Activated B cell treated with CpG ODN at 0.5 μM for 24 hours (primary cell): ENCODE results near the gene PPDPF. TPM values are rescaled to one million over a fixed set of nuclear protein-coding genes. Genes with fewer than 3 reads are reported as not detected.
A peak's percentile ranks its signal among the peaks of the same experiment; 100 is the strongest.

Experiments
- ATAC-seq: fragments of 200-7000 bp; cut with Tn5 transposase; one replicate; pipeline ENCODE4 v1.10.0; 2021; ENCODE audit warnings: low read depth, mild to moderate bottlenecking, moderate library complexity
- CTCF ChIA-PET: fragments of 350-600 bp; sonication (Branson Sonifier 250); formaldehyde crosslinking; loops from one replicate; lab custom pipeline; 2021; ENCODE audit warnings: antibody characterized with exemption; lab: Charles Lee
- POLR2A ChIA-PET: fragments of 350-600 bp; sonication (Branson Sonifier 250); formaldehyde crosslinking; loops from one replicate; lab custom pipeline; 2021; ENCODE audit warnings: antibody characterized with exemption; lab: Charles Lee
- DNase-seq: peaks from one replicate; pipeline ENCODE4 v3.0.0; 2022
- H3K27ac Mint-ChIP-seq: one replicate; pipeline ENCODE4 v1.8.0; 2020; ENCODE audit warnings: mixed read lengths
- H3K27me3 Mint-ChIP-seq: one replicate; pipeline ENCODE4 v1.8.0; 2021; ENCODE audit warnings: mixed read lengths
- H3K36me3 Mint-ChIP-seq: one replicate; pipeline ENCODE4 v1.8.0; 2021; ENCODE audit warnings: low read depth, mixed read lengths
- H3K4me1 Mint-ChIP-seq: one replicate; pipeline ENCODE4 v1.8.0; 2021; ENCODE audit warnings: mixed read lengths
- H3K4me3 Mint-ChIP-seq: one replicate; pipeline ENCODE4 v1.8.0; 2020; ENCODE audit warnings: mild to moderate bottlenecking, mixed read lengths
- H3K9me3 Mint-ChIP-seq: one replicate; pipeline ENCODE4 v1.8.0; 2020; ENCODE audit warnings: mixed read lengths
- CTCF ChIP-seq: fragments of 200-600 bp; IDR thresholded peaks from one replicate; pipeline ENCODE4 v1.8.0; 2022; ENCODE audit warnings: antibody characterized with exemption, mild to moderate bottlenecking
- intact Hi-C: fragments of 100-400 bp; cut with micrococcal nuclease; formaldehyde crosslinking; loops from one replicate; pipeline ENCODE4 v1.15.1; 2024
- total RNA-seq: library from RNA; stranded (reverse); gene quantifications from 2 replicates; pipeline ENCODE4 v1.2.3, GENCODE V29; 2022

Gene PPDPF
- total RNA-seq, 1 donor from 2014 or later: 172 TPM

- ATAC-seq (no peak), DNase-seq (no peak)
- H3K9me3 Mint-ChIP-seq: no peaks in the 10 kb centered on the region
Observed at GRCh38 chr20:63494420-63495166, 26.0 kb upstream of the PPDPF start.

GRCh38 chr20:63495167-63495720, 25.3 kb upstream of the PPDPF start:
- ChIA-PET CTCF (interaction anchor here (1.0 to 1.6 kb wide), 3 partner anchors 26 to 625 kb away, joined by 3 to 4 read pairs (median 3); partner anchors contain the start of gene PPDPF), POLR2A (interaction anchor here (0.6 kb wide), 1 partner anchor 32 kb away, joined by 3 read pairs; no protein-coding TSS in a partner anchor)
- no peak overlapping the region for H3K4me3 Mint-ChIP-seq
- TF ChIP-seq CTCF: no peak
- H3K27ac Mint-ChIP-seq: no peak overlapping the region
- no peaks in the 10 kb centered on the region for H3K9me3 Mint-ChIP-seq
- DNase-seq (no peak), ATAC-seq (no peak)
- intact Hi-C loops: loop anchor here (5.0 kb wide), 1 partner anchor 627 kb away; no protein-coding TSS in a partner anchor
- peaks cover 4% of the 10 kb centered on the region for H3K4me1 Mint-ChIP-seq
- no peaks in the 10 kb centered on the region for H3K36me3 Mint-ChIP-seq
- peaks cover 9% of the 10 kb centered on the region for H3K27me3 Mint-ChIP-seq

More at GRCh38 chr20:63494420-63495166, 26.0 kb upstream of the PPDPF start:
- Mint-ChIP-seq H3K27me3 (peaks cover 12% of the 10 kb centered on the region), H3K4me3 (no peak overlapping the region), H3K27ac (no peak overlapping the region), H3K4me1 (peaks cover 4% of the 10 kb centered on the region), H3K36me3 (no peaks in the 10 kb centered on the region)
- no peak for TF ChIP-seq CTCF
- POLR2A ChIA-PET: no interaction called here
- intact Hi-C loops: loop anchor here (5.0 kb wide), 1 partner anchor 628 kb away; no protein-coding TSS in a partner anchor
- CTCF ChIA-PET: no interaction called here

- CTCF ChIA-PET: interaction anchor here (0.8 to 2.3 kb wide), 11 partner anchors 14 to 625 kb away, joined by 3 to 12 read pairs (median 4); partner anchors contain the start of genes PPDPF, PTK6 and TPD52L2
- ATAC-seq (peak; percentile 74), DNase-seq (peak; percentile 73)
- no peaks in the 10 kb centered on the region for H3K9me3 Mint-ChIP-seq
- peak; percentile 58 for TF ChIP-seq CTCF
- intact Hi-C loops: loop anchor here (1.0 to 5.0 kb wide), 7 partner anchors 24 to 626 kb away; partner anchors contain the start of genes PPDPF and PTK6
- peaks cover 9% of the 10 kb centered on the region for H3K27me3 Mint-ChIP-seq
- H3K36me3 Mint-ChIP-seq: no peaks in the 10 kb centered on the region
- H3K4me3 Mint-ChIP-seq: peak overlapping the region; percentile 59
- peaks cover 4% of the 10 kb centered on the region for H3K4me1 Mint-ChIP-seq
- POLR2A ChIA-PET: interaction anchor here (0.6 to 2.8 kb wide), 5 partner anchors 24 to 627 kb away, joined by 3 to 21 read pairs (median 5); partner anchors contain the start of gene PPDPF
- H3K27ac Mint-ChIP-seq: no peak overlapping the region
Observed at GRCh38 chr20:63495741-63496595, 24.6 kb upstream of the PPDPF start.

GRCh38 chr20:63496596-63497120, 23.9 kb upstream of the PPDPF start:
- peaks cover 10% of the 10 kb centered on the region for H3K27me3 Mint-ChIP-seq
- DNase-seq (no peak), ATAC-seq (no peak)
- H3K36me3 Mint-ChIP-seq: no peaks in the 10 kb centered on the region
- CTCF ChIA-PET: interaction anchor here (0.6 to 2.3 kb wide), 11 partner anchors 13 to 542 kb away, joined by 3 to 12 read pairs (median 4); partner anchors contain the start of genes PPDPF, PTK6 and TPD52L2
- H3K4me1 Mint-ChIP-seq: peaks cover 4% of the 10 kb centered on the region
- intact Hi-C loops: loop anchor here (1.0 to 5.0 kb wide), 7 partner anchors 24 to 626 kb away; partner anchors contain the start of genes PPDPF and PTK6
- no peak for TF ChIP-seq CTCF
- no peak overlapping the region for H3K27ac Mint-ChIP-seq
- POLR2A ChIA-PET: interaction anchor here (0.6 to 2.8 kb wide), 6 partner anchors 23 to 626 kb away, joined by 3 to 21 read pairs (median 5); partner anchors contain the start of gene PPDPF
- H3K4me3 Mint-ChIP-seq: no peak overlapping the region
- H3K9me3 Mint-ChIP-seq: no peaks in the 10 kb centered on the region
